Nucleus accumbens (tissue), 56 donors: ENCODE measurements around the gene KCNK4.
"Not testable (repeated sequence)": the region's sequence is repeated elsewhere in the genome, so short reads cannot be mapped to it uniquely, and the experiment has no call there.

Source experiments
- DNase-seq, 56 donors: peaks; one replicate each; lab custom pipeline; 2025; lab: John Stamatoyannopoulos, UW

Gene KCNK4

DNA sequence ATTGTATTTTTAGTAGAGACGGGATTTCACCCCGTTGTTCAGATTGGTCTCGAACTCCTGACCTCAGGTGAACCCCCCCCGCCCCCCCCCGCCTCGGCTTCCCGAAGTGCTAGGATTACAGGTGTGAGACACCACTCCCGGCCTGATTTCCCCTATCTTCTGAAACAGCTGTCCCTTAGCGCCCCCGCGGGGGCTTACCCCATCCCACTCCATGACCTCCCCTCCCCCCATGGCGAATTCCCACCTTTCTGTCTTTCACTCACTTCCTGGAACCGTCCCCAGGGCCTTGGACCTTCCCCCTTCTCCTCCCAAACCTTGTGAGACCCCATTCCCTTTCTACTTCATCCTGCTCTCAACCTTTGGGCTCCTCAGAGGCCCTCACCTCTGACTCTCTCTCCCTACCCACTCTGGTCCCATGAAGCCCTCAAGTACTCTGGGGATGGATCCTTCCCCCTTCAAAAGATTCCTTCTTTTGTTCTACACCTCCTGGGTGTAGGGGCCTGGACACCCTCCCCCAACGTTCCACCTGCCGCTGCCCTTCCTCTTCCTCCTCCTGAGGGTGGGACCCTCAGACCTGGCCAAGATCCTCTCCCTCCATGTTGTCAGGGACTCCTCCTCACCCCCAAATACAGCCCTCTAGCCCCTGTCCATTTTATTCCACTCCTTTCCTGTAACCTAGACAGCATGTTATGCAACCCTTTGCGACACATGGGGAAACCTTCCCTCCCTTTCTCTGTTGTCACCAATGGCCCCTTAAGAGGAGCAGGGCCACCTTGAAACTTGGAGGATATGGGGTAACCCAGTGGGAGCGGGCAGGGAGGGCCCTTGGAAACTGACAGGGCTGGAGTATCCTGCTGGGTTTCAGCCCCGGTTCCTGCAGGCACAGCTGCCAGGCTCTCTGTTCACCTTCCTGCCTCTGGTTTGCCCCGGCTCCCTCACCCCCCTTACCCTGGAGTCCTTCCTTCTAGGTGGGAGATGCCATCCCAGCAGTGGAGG, 28.0 kb downstream of the KCNK4 start:
- no peak for DNase-seq

DNA sequence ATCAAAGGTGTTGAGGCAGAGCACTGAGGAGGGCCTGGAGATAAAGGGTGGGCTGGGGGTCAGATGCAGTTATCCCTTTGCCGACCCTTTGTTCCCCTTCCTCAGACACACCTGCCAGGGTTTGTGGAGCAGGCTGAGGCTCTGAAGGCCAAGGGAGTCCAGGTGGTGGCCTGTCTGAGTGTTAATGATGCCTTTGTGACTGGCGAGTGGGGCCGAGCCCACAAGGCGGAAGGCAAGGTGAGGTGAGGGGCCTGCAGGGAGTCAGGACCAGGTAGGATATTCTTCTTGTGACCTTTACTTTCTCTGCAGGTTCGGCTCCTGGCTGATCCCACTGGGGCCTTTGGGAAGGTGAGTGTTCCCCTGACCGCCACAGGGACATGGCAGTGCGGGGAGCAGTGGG, 29.5 kb downstream of the KCNK4 start:
- no peak for DNase-seq

GRCh38 chr11:64321026-64321425, 29.9 kb downstream of the KCNK4 start:
- no peak for DNase-seq

- DNase-seq: no peak
Measured at GRCh38 chr11:64321533-64321932, 30.4 kb downstream of the KCNK4 start.

DNA sequence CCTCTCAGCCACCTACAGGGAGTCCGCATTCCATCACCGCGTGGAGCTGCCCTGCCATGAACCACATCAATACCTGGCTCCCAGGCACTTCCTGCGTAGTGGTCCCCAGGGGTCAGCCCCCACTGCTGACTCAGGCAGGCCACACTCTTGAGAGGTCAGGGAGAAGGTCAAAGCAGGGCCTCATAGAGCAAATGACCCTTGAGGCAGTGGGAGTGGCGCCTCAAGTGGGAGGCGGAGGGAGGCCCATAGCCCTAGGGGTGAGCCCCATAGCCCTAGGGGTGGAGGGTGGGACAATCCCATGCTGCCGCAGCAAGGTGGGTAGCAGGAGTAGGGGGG, 31.8 kb downstream of the KCNK4 start:
- no peak for DNase-seq

DNA sequence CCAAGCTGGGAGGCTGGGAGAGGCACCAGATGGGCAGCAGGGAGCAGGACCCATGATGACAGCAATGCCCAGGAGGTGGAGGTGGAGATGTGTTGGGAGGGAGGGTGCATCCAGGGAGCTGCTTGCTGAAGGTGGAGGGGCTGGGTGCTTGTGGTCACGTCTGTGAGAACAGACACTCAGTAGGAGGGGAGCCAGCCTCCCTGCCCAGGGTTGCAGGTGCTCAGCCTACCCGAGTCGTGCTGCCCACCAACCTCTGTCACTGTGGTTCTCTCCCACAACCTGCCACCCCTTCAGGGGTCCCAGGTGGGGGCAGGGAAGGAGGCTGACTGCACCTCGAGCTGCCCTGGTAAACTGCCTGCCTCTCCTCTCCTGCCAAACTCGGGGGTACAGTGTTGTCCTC, 32.3 kb downstream of the KCNK4 start:
- DNase-seq: no peak

DNA sequence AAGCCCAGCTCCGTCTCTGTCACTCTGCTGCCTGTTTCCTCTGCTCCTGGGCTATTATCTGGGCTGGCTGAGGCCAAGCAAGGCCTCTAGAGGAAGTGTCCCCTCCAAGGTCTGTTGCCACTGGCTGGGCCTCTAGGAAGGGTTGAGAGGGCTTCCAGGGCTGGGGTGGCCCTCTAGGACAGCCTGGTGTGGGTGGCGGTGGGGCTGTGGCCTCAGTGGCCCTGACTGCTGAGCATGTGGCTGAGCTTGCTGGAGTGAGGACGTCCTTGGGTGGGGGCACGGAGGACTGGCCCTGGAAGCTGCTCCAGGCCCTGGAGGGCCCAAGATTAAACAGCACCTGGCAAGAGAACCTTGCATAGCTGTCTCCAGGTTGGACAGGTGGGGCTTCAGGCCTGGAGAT, 32.9 kb downstream of the KCNK4 start:
- DNase-seq: not testable (repeated sequence)

- DNase-seq: no peak
Measured at GRCh38 chr11:64324692-64325469, 33.8 kb downstream of the KCNK4 start.

GRCh38 chr11:64327375-64327774, 36.3 kb downstream of the KCNK4 start:
- DNase-seq: no peak

GRCh38 chr11:64327993-64328392, 36.9 kb downstream of the KCNK4 start:
- DNase-seq: no peak

GRCh38 chr11:64330888-64331287, 39.8 kb downstream of the KCNK4 start:
- DNase-seq: no peak

GRCh38 chr11:64331569-64332371, 40.7 kb downstream of the KCNK4 start:
- peak in 8 of 56 donors; percentile 7 to 38 (median 28) for DNase-seq

DNA sequence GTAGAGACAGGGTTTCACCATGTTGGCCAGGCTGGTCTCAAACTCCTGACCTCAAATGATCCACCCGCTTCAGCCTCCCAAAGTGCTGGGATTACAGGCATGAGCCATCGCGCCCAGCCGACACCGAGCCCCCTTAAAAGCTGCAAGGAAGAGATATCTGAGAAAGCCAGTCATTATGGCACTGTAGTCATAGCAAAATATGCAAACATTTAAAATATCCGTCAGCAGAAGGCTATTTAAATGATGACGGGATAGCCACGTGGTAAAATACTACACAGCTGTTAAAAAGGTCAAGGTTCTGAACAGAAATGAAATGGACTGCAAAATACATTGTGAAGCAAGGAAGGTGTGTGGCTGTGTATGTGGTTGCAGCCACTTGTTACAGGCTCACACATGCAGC, 42.5 kb downstream of the KCNK4 start:
- no peak for DNase-seq

DNA sequence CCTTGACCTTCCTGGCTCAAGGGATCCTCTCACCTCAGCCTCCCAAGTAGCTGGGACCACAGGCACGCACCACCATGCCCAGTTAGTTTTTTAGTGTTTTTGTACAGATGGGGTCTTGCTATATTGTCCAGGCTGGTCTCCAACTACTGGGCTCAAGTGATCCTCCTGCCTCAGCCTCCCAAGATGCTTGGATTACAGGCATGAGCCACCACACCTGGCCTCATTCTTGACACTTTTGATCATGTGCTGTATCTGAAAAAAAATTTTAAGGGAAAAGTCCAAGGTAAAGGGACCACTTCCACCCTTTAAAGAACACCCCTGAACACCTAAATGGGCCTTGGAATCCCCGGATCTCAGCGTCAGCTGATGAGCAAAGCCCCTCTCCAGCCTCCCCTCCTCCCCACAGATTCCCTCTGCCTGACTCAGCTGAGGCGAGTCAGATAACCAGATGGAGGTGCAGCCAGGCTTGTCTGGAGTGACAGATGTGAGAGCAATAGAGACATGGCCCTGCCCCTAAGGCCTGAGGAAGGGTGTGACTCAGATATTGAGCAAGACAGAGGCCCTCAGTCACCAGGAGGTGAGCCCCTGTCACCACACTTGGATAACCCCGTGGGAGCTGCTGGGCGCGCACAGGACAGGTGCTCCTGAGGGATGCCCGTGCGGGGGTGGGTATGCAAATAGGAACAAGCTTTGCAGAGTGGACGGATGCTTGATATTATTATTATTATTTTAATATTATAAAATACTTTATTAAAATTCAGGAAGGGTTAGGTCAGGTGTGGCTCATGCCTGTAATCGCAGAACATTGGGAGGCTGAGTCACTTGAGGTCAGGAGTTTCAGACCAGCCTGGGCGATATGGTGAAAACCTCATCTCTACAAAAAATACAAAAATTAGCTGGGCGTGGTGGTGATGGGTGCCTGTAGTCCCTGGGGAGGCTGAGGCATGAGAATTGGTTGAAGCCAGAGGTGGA, 43.9 kb downstream of the KCNK4 start:
- DNase-seq: no peak

GRCh38 chr11:64337538-64338249, 46.6 kb downstream of the KCNK4 start:
- no peak for DNase-seq

GRCh38 chr11:64338716-64339115, 47.6 kb downstream of the KCNK4 start:
- DNase-seq: no peak

DNA sequence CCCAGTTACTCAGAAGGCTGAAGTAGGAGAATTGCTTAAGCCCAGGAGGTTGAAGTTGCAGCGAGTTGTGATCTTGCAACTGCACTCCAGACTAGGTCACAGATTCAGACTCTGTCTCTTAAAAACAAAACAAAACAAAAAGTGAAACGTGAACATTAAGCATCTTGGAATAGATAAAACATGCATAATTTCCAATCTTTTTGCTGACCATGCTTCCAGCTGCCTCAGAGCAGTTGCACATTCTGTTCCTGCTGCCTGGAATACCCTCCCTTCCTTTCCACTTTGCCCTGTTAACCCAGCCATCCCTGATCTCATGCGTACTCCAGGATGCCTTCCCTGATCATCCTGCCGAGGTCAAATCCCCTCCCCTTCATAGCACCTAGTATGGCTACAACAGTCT, 48.2 kb downstream of the KCNK4 start:
- DNase-seq: no peak

DNA sequence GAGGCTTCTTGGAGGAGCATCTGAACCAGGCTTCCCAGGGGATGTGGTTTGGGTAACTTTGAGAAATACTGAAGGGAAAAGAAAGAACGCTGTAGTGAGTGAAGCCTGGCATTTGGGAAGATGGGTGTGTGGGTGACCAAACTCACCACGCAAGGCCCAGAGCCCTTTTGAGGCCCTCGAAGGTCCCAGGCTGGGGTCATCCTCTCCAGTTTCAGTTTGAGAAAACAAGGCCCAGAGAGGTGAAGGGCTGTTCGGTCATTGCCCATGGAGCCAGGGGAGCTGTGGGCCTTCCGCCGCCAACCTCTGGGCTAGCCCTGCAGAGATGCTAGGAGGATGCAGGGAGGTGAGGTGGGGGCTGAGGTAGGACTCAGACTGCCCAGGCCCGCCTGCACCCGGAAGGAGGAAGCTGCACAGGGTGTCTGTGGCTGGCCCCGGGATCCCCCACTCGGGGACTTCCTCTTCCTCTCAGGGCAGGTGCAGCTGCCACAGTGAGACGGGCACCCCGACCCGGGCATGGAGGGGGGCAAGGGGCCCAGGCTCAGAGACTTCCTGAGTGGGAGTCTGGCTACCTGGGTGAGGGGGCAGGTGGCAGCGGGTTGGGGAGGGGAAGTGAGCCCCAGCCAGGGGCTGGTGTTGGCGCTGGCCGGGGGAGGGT, 48.8 kb downstream of the KCNK4 start, which contains the start of gene CCDC88B:
CCDC88B (plus strand) TSS at position 451 of the 655 bp plus-strand sequence; CDS start at position 514, 63 bp downstream.
- DNase-seq: peak in 5 of 56 donors; percentile 9 to 48 (median 27)
